HCT116 (cell line): ENCODE data around the gene GLTP. TPM values are rescaled to one million over a fixed set of nuclear protein-coding genes. Genes with fewer than 3 reads are reported as not detected.

Experiments
- microRNA-seq: library from miRNA; unstranded; fragments of <30 nt; microRNA quantifications from one replicate; pipeline ENCODE4, GENCODE V29; 2016; ENCODE audit warnings: borderline number of aligned reads
- total RNA-seq: library from RNA; stranded (reverse); gene quantifications from one replicate; pipeline ENCODE4 v1.2.1, GENCODE V29; 2021; ENCODE audit not compliant: unreplicated experiment

Gene GLTP
- total RNA-seq, 1 experiment from 2014 or later, result 26.6 TPM

Small RNA genes lying within 50 kb of the gene (microRNA-seq; reads per million reads assigned to microRNA genes)
- not detected for gene MIR4497

Other genes starting within 250 kb of the GLTP start
- gene FAM222A, start 166.7 kb downstream of the GLTP start, total RNA-seq, result 3.7 TPM
- gene TRPV4, start 47.1 kb downstream of the GLTP start, total RNA-seq, result 0.54 TPM
- 17.3 TPM for gene TCHP, start 19.7 kb upstream of the GLTP start, total RNA-seq
- gene GIT2, start 115.8 kb upstream of the GLTP start, total RNA-seq, result 21.5 TPM
- 19.9 TPM for gene ANKRD13A, start 118.9 kb upstream of the GLTP start, total RNA-seq
- gene C12orf76, start 168.0 kb upstream of the GLTP start, total RNA-seq, result 10.1 TPM
- gene IFT81, start 243.8 kb upstream of the GLTP start, total RNA-seq, result 9.0 TPM